Spleen (tissue), 7 donors: ENCODE measurements around the gene KLHL14.

ENCODE experiments used
- CTCF ChIP-seq, 11 experiments: fragments of 200-600 bp in 7 of 11; fragments of 450-650 bp in 4 of 11; sonication (generic) in 4 of 11; IDR thresholded peaks in 8 of 11; conservative IDR thresholded peaks in 3 of 11; 1 replicate in 7 of 11; 2 replicates in 4 of 11; pipeline versions ENCODE4 v1.4.0 to v1.8.0; 2016 to 2021; ENCODE audit warnings: antibody characterized with exemption in 11 of 11, inconsistent platforms in 4 of 11, mild to moderate bottlenecking in 1 of 11
- POLR2A ChIP-seq, 3 donors: fragments of 450-650 bp; IDR thresholded peaks; one replicate each; pipeline ENCODE4 v1.5.1; 2017; ENCODE audit warnings: antibody characterized with exemption in 3 of 3, mild to moderate bottlenecking in 1 of 3
- POLR2AphosphoS5 ChIP-seq, 3 donors: sonication (generic); formaldehyde crosslinking; IDR thresholded peaks; one replicate each; pipeline ENCODE4 v1.5.1; 2017; ENCODE audit warnings: antibody characterized with exemption in 3 of 3
- donor health status: DM: no; HTN: no; CAD: no; lungs with moderate emphysema.
- donor health status: DM: no; HTN: no; CAD: no.
- donor health status: DM: no; HTN: no; CAD: no.

GRCh38 chr18:32767400-32767799 lies 5.4 kb downstream of the KLHL14 start:
- TF ChIP-seq POLR2A (IDR thresholded peaks at IDR 0.05) (no peak), POLR2AphosphoS5 (IDR thresholded peaks at IDR 0.05) (peak in 1 of 3 donors; percentile 46), CTCF (IDR thresholded peaks at IDR 0.05 in 8 of 11, conservative IDR thresholded peaks at IDR 0.05 in 3 of 11) (no peak)
